T-helper 9 cell (primary cell): Measurements from ENCODE around the gene RECQL5.

Experiments
- DNase-seq: peaks from one replicate; pipeline ENCODE4 v3.0.0-alpha.2; 2020

The RECQL5 gene

DNA sequence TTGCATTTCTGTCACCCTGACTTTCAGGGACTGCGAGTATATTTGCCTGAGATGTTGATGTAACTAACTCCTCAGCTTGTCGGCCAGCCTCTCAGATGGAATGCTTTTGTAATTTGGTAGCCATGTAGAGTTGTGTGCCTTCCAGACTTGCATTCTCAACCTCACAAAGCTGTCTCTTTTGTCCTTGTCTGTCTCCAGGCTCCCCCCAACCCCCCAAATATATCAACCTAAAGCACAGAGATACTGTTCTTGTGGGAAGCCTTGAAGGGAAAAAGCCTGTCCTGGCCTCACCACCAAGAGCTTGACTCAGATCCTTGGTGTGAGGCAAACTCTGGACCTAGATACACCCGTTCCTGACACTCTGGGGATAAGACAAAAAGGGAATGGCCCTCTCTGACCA lies 18.5 kb upstream of the RECQL5 start:
- no peak for DNase-seq

DNA sequence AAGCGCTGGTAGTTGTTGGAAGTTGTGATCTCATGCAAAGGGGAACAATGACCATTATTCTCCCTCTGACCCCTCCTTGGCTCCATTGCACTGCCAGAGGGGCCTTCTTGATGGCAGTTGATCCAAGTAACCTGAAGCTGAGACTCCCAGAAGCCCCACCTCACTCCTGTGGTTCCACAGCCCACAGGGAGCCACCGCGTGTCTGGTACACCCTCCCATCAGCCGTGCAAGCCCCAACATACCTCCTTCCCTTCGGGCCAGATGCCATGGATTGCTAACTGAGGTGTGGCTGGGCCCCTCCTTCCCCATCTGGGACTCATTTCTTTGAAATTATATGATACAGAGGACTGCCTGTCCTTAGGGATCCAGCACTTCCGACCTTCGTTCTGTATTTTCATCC lies 18.0 kb upstream of the RECQL5 start:
- DNase-seq, result no peak

- DNase-seq, result no peak
Measured at GRCh38 chr17:75684249-75684648, 17.3 kb upstream of the RECQL5 start.

DNA sequence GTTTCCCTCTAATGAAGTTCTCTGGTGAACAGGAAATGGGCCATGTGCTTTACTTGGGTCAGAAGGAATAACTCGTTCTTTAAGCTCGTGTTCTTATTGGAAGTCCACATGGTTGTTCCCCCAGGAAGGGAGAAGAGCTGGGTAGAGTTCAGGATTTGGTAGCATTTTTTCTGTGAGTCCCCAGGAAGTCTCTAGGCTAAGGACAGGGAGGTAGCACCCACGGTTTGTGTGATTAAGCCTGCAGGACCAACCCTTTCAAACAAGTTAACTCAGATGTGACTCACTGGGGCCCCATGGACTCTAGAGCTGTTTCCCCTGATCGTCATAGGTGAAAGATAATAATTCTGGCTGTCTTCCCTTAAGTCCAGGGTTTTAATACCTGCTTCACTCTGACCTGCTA lies 16.6 kb upstream of the RECQL5 start:
- DNase-seq, result no peak

DNA sequence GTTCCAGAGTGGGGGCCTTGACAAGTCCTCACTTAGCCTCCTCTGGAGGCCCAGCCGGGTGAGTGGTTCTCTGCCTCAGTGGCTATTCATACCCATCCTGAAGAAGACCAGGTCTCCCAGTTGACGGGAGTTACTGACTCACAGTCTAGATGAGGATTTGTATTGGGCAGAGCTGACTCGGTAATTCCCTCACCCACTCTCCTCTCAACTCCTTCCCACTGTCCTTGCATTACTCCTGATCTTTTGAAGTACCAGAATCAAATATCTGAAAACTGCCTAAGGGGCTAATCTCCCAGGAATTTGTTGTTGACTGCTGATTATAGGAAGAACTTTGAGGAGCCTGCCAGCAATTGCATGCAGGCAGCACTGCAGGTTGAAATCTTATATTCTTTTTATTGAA lies 14.3 kb upstream of the RECQL5 start:
- no peak for DNase-seq

DNA sequence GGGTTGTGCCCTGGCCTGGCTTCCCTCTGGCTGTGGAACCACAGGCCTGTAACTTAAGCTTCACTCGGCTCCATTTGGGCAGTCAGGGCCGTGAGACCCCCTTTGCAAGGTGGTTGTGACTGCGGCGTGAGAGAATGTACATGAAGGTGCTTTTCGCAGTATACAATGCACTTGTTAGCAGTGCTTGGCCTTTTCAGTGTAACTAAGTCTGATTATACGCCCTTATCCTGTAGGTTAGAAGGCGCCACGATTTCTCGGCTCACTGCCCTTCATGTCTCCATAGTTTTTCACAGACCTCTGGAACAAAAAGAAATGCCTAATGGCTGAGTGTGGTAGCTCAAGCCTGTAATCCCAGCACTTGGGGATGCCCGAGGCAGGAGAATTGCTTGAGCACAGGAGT lies 13.5 kb upstream of the RECQL5 start:
- no peak for DNase-seq

GRCh38 chr17:75679706-75680211 lies 12.8 kb upstream of the RECQL5 start:
- DNase-seq, result no peak

- DNase-seq, result no peak
Measured at GRCh38 chr17:75676461-75676860, 9.5 kb upstream of the RECQL5 start.

GRCh38 chr17:75673487-75673886 lies 6.5 kb upstream of the RECQL5 start:
- DNase-seq, result no peak

DNA sequence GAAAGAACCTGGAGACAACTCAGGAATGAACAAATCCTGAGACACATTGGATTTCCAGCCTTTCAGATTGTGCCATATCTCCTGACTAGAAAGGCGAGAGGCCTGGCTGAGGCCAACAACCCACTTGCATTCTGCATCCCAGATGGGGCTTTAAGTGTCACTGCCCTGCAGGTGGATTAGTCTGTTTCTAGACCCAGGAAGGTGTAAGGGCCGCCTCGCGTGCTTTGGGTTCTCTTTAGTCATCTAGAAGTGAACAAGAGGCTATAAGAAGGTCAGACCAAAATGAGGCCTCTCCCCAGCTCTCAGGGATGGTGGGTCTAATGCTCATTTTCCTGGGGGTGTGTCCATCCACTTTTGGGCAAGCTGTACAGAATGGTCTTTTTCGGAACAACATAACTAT lies 5.1 kb upstream of the RECQL5 start:
- DNase-seq, result no peak

DNA sequence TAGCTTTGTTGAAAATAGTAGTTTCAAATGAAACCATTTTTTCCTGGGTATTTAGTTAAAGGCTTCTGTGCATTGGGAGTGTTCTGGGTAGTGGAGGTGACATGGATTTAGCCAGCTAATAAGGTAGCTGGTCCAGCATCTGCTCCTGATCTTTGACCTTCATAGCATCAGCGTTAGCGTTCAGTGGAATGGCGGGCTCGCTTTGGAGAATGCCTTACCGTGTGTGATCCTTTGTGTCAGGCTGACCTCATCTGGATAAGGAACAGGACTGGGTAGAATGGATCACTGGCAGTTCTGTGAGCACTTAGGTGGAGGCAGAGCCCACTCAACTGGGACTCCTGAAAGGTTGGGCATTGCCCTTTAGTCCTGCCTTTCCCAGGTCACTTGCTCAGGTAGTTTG lies 3.9 kb upstream of the RECQL5 start:
- no peak for DNase-seq

DNA sequence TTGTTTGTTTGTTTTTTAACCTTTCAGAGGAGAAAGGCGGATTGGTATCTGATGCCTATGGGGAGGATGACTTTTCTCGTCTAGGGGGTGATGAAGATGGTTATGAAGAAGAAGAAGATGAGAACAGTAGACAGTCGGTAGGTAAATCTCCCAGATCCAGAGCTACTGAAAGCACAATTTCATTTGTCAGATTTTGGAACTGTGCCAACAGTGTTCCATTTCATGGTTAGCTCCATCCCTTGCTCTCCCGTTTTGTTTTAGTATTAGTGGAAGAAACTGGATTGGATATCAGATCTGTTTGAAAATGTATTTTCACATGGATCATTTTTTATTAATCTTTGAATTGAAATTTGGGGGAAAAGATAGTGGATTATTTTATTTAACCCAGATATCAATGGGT lies 1.5 kb upstream of the RECQL5 start:
- DNase-seq, result no peak

GRCh38 chr17:75667825-75668224 lies 871 bp upstream of the RECQL5 start:
- DNase-seq, result no peak

- DNase-seq, result no peak
Measured at GRCh38 chr17:75665981-75666380, 973 bp downstream of the RECQL5 start.

DNA sequence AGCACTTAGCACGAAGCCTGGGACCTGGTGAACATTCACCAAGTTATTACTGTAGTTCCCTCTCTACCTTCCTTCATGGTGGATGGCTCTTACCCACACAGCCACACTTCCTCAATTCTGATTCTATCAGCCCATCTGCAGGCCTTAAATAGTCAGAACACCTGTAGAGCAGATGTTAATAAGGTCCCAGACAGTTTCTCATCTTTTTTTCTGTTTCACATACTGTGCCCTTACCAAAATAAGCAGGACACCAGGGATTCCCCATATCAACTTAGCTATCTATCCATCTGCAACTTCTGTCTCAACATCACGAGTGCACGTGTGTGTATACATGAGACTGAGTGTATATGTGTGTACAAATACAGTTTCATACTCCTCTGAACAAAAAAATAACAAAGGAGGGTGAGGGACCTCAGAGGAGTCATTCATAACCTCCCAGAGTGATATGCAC lies 2.8 kb downstream of the RECQL5 start:
- DNase-seq, result no peak

DNA sequence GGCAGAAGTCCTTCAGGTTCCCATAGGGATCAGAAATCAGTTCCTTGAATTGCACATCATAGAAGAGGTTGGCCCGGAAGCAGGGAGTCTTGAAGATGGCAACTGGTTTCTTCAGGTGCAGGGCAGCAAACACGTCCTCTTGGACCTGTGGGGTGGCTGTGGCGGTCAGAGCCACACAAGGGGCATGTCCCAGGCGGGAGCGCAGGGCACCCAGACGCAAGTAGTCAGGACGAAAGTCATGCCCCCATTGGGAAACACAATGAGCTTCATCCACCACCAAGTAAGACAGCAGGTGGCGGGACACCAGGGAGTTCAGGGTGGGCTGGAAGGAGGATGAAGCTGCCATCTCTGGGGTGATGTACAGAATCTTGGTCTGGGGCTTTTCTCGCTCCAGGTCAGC lies 4.4 kb downstream of the RECQL5 start:
- DNase-seq, result no peak

DNA sequence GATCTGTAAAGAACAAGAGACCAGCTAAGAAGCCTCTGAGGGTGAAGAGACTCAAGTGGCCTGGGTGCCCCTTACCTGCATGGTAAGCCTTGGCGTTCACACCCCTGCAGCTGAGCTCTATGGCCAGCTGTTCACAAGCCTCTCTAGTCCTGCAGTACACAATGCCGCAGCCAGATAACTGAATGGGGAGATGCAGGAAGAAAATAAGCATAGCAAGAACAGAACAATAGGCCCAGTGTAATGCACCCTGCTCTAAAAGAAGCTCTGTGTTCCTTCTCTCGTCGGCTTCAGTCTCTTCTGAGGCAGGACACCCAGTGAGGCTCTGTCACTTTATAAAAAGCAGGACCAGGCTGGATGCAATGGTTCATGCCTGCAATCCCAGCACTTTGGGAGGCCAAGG lies 5.4 kb downstream of the RECQL5 start:
- DNase-seq, result no peak

GRCh38 chr17:75658237-75658636 lies 8.7 kb downstream of the RECQL5 start:
- DNase-seq, result no peak

DNA sequence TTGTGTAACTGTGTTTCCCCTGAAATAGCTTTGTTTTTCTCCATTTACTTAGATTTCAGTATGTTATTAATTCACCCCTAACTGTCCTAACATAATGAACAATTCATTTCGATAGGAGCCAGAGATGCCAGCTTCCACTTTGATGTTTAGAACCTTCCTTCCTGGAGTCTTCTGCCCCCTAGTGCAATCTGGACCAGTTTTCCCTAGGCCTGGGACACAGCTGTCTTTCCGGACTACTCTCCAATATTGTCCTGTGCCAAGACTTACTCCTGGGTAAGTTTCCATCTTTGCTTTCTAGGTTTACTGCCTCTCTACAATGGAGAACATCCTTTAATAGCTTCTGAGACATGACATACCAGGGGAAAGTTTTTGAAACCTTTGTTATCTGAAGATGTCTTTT lies 12.8 kb downstream of the RECQL5 start:
- DNase-seq, result no peak

- no peak for DNase-seq
Measured at GRCh38 chr17:75652934-75653549, 13.9 kb downstream of the RECQL5 start.

DNA sequence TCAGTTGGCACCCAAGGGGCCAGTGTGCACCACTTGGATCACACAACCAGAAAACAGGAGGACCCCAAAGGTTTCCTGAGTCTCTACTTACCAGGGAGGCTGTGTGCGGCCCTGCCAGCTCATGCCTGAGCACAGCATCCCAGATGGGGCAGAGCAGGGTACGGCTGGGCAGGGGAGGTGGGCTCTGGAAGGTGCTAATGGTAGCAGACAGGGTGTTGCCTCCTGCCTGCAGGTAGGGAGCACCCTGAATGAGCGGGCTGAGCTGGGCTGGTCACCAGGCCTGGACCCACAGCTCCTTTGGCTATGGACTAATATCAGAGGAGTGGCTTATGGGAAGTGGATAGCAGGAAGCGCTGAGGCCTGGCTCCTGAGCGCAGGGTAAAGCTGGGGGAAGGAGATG lies 14.6 kb downstream of the RECQL5 start:
- DNase-seq, result no peak

DNA sequence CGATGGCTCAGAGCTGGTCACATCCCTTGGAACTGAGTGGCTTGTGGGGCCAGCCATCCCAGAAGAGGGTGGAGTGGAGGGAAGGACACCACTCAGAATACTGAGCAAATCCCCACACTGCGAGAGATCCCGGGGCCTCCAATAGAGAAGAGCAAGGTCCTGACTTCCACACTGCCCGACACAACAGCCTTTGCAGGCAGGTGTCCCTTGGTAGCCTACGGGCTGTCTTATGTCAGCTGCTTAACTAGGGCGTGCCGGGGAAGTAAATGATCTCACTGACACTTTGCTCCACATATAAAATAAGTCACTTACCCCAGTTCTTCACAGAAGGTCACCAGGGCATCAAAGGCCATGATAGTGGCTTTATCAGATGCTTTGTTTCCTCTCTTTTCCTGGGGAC lies 16.1 kb downstream of the RECQL5 start:
- DNase-seq, result no peak

- DNase-seq, result no peak
Measured at GRCh38 chr17:75649687-75650086, 17.3 kb downstream of the RECQL5 start.

- DNase-seq, result no peak
Measured at GRCh38 chr17:75647921-75648320, 19.0 kb downstream of the RECQL5 start.

- no peak for DNase-seq
Measured at GRCh38 chr17:75647061-75647460, 19.9 kb downstream of the RECQL5 start.

DNA sequence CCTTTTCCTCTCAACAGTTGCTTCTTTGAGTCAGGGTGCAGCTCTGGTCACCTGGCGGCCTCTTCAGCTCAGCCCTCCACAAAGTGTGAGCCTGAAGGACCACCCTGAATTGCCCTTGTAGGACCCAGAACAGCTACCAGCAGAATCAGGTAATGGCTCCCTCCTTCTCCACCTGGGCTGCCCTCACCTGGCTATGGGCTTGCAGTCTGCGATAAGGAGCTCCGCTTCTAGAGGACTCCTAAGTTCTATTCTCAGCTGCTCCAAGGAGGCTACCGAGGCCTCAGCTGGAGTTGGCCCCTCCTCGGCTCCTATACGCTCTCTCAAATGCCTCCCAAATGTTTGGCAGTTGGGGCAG lies 20.3 kb downstream of the RECQL5 start:
- no peak for DNase-seq
